GM12874 (cell line): ENCODE results near the gene KLHL29.

Source experiments
- CTCF ChIP-seq: IDR thresholded peaks from 2 replicates; pipeline ENCODE4 v1.5.1; 2011; ENCODE audit warnings: low read depth, mild to moderate bottlenecking, control low read depth, low read length, moderate library complexity; ENCODE audit not compliant: insufficient read depth

KLHL29 gene

GRCh38 chr2:23590241-23590869, 205.4 kb downstream of the KLHL29 start:
- TF ChIP-seq CTCF = no peak

- TF ChIP-seq CTCF = no peak
These were observed 206.1 kb downstream of the KLHL29 start for GRCh38 chr2:23591111-23591510.

- TF ChIP-seq CTCF = no peak
These were observed 207.2 kb downstream of the KLHL29 start for GRCh38 chr2:23592061-23592685.

- no peak for TF ChIP-seq CTCF
These were observed 208.1 kb downstream of the KLHL29 start for GRCh38 chr2:23592898-23593751.

- TF ChIP-seq CTCF = no peak
These were observed 208.9 kb downstream of the KLHL29 start for GRCh38 chr2:23593752-23594459.

GRCh38 chr2:23594460-23594825, 209.5 kb downstream of the KLHL29 start:
- no peak for TF ChIP-seq CTCF

GRCh38 chr2:23595021-23595420, 210.0 kb downstream of the KLHL29 start:
- TF ChIP-seq CTCF = no peak
